Measurements from ENCODE around the gene NR2C2.

GRCh38 chr3:14957925-14958324 is 10.5 kb downstream of the NR2C2 start:
- no peak for TF ChIP-seq CTCF (IDR thresholded peaks at IDR 0.05; ENCODE audit: insufficient read depth, low read length, poor library complexity, severe bottlenecking)
- TF ChIP-seq EZH2phosphoT487 (conservative IDR thresholded peaks at IDR 0.05; ENCODE audit: low read length): no peak
